Caco-2 (cell line): ENCODE measurements around the gene IGFL4. TPM values are rescaled to one million over a fixed set of nuclear protein-coding genes. Genes with fewer than 3 reads are reported as not detected.

Experiments used
- BruUV-seq: library from RNA; stranded (reverse); fragments of 400-500 nt; replicated peaks from 2 replicates; lab custom pipeline; 2021; lab: Mats Ljungman, UMichigan
- CTCF ChIA-PET: fragments of 300-600 bp; sonication (Branson Sonifier 250); formaldehyde crosslinking; loops from one replicate; lab custom pipeline; 2022; ENCODE audit warnings: antibody characterized with exemption; lab: Charles Lee
- POLR2A ChIA-PET: fragments of 300-600 bp; sonication (Branson Sonifier 250); formaldehyde crosslinking; loops from one replicate; lab custom pipeline; 2022; ENCODE audit warnings: antibody characterized with exemption; lab: Charles Lee
- DNase-seq, 2 experiments: peaks; one replicate each; pipeline versions ENCODE4 v3.0.0 to v3.0.0-alpha.2; 2020 to 2022
- H3K27me3 ChIP-seq: replicated peaks from 2 replicates; pipeline ENCODE4 v1.6.0; 2011; ENCODE audit warnings: low read length; ENCODE audit not compliant: control insufficient read depth, insufficient read depth
- H3K36me3 ChIP-seq: 2 replicates; pipeline ENCODE4 v1.5.1; 2011; ENCODE audit warnings: low read length; ENCODE audit not compliant: control insufficient read depth, insufficient read depth
- H3K4me1 ChIP-seq: fragments of 250-450 bp; sonication (Bioruptor Pico); 2 replicates; pipeline ENCODE4 v1.5.1; 2020; ENCODE audit warnings: mild to moderate bottlenecking
- H3K4me3 ChIP-seq: 2 replicates; pipeline ENCODE4 v1.5.1; 2011; ENCODE audit warnings: low read depth, mild to moderate bottlenecking, control low read depth, low read length
- H3K9me3 ChIP-seq: fragments of 250-450 bp; sonication (Bioruptor Pico); 2 replicates; pipeline ENCODE4 v1.5.1; 2020; ENCODE audit warnings: mild to moderate bottlenecking, moderate library complexity
- H3K27ac Mint-ChIP-seq: one replicate; pipeline ENCODE4 v1.8.0; 2022; ENCODE audit warnings: mixed read lengths; ENCODE audit not compliant: unreplicated experiment
- H3K27me3 Mint-ChIP-seq: one replicate; pipeline ENCODE4 v1.8.0; 2022; ENCODE audit warnings: mixed read lengths; ENCODE audit not compliant: insufficient read depth, unreplicated experiment
- H3K36me3 Mint-ChIP-seq: one replicate; pipeline ENCODE4 v1.8.0; 2022; ENCODE audit warnings: mild to moderate bottlenecking, mixed read lengths; ENCODE audit not compliant: insufficient read depth, unreplicated experiment
- H3K4me1 Mint-ChIP-seq: one replicate; pipeline ENCODE4 v1.8.0; 2022; ENCODE audit warnings: low read depth, mixed read lengths; ENCODE audit not compliant: unreplicated experiment
- H3K4me3 Mint-ChIP-seq: one replicate; pipeline ENCODE4 v1.8.0; 2022; ENCODE audit warnings: mild to moderate bottlenecking, moderate library complexity, mixed read lengths; ENCODE audit not compliant: unreplicated experiment
- H3K9me3 Mint-ChIP-seq: one replicate; pipeline ENCODE4 v1.8.0; 2022; ENCODE audit warnings: mixed read lengths; ENCODE audit not compliant: unreplicated experiment
- intact Hi-C: fragments of 100-400 bp; cut with micrococcal nuclease; formaldehyde crosslinking; loops from one replicate; pipeline ENCODE4 v1.10.0; 2022; ENCODE audit not compliant: unreplicated experiment
- microRNA-seq: library from miRNA; unstranded; fragments of <30 nt; microRNA quantifications from one replicate; pipeline ENCODE4 v1.2.0, GENCODE V29; 2022
- total RNA-seq: library from RNA; stranded (reverse); gene quantifications from 2 replicates; pipeline ENCODE4 v1.2.3, GENCODE V29; 2022
- TF ChIP-seq, protein P1 (sequence below), 2 experiments: fragments of 200-600 bp in 1 of 2; IDR thresholded peaks; 1 replicate in 1 of 2; 2 replicates in 1 of 2; pipeline versions ENCODE4 v1.5.1 to v1.8.0; 2011 to 2022; ENCODE audit warnings: antibody characterized with exemption in 1 of 2, control low read depth in 1 of 2, inconsistent platforms in 1 of 2, low read depth in 1 of 2, low read length in 1 of 2, mild to moderate bottlenecking in 1 of 2, moderate library complexity in 1 of 2; ENCODE audit not compliant: insufficient read depth in 1 of 2, severe bottlenecking in 1 of 2, unreplicated experiment in 1 of 2

IGFL4 gene
- total RNA-seq, 1 experiment from 2014 or later: 4.4 TPM

DNA sequence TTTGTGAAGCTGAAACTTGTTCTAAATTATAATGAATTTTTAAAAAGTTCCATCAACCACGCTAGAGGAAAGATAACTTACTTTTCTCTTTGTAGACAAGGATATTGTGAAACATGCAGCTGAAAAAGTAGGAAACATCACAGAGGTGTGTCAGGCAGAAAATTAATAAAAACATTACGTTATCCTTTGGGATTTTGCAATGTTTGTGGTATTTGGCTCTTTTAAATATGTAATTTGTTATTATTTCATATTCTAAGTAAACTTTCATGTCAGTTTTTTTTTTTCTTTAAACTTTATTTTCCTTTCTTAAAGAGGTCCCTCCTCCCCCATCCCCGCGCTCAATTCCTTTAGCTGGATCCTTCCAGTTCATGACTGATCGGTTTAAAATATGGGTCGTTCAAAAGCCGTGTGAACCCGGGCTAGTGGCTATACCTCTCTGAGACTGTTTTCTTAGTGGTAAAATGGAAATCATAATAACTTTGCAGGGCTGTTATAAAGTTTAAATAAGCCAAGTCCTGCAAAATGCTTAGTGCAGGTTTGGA lies 46.3 kb downstream of the IGFL4 start:
- no TSS peak for BruUV-seq
- Histone ChIP-seq H3K9me3 (no peaks in the 10 kb centered on the region), H3K27me3 (no peaks in the 10 kb centered on the region), H3K36me3 (no peaks in the 10 kb centered on the region), H3K4me1 (no peaks in the 10 kb centered on the region), H3K4me3 (peak overlapping the region; percentile 46)
- H3K27ac Mint-ChIP-seq: no peak overlapping the region
- ChIA-PET POLR2A (interaction anchor here (0.5 to 1.0 kb wide), 9 partner anchors 11 to 410 kb away, joined by 3 to 10 read pairs (median 3); partner anchors contain the start of gene MYPOP), CTCF (interaction anchor here (0.9 to 1.6 kb wide), 10 partner anchors 20 to 286 kb away, joined by 3 to 6 read pairs (median 4); partner anchors contain the start of genes NOVA2 and SYMPK)
- H3K27me3 Mint-ChIP-seq: peaks cover 7% of the 10 kb centered on the region
- DNase-seq: no peak
- peaks cover 5% of the 10 kb centered on the region for H3K4me1 Mint-ChIP-seq
- TF ChIP-seq, protein P1, sequence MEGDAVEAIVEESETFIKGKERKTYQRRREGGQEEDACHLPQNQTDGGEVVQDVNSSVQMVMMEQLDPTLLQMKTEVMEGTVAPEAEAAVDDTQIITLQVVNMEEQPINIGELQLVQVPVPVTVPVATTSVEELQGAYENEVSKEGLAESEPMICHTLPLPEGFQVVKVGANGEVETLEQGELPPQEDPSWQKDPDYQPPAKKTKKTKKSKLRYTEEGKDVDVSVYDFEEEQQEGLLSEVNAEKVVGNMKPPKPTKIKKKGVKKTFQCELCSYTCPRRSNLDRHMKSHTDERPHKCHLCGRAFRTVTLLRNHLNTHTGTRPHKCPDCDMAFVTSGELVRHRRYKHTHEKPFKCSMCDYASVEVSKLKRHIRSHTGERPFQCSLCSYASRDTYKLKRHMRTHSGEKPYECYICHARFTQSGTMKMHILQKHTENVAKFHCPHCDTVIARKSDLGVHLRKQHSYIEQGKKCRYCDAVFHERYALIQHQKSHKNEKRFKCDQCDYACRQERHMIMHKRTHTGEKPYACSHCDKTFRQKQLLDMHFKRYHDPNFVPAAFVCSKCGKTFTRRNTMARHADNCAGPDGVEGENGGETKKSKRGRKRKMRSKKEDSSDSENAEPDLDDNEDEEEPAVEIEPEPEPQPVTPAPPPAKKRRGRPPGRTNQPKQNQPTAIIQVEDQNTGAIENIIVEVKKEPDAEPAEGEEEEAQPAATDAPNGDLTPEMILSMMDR (IDR thresholded peaks at IDR 0.05; ENCODE audit: insufficient read depth in 1 of 2, low read depth in 1 of 2, low read length in 1 of 2, severe bottlenecking in 1 of 2, unreplicated experiment in 1 of 2): no peak
- H3K36me3 Mint-ChIP-seq: no peaks in the 10 kb centered on the region
- H3K4me3 Mint-ChIP-seq: no peak overlapping the region
- H3K9me3 Mint-ChIP-seq: no peaks in the 10 kb centered on the region
- intact Hi-C loops: no loop called here

- no peak for DNase-seq
- intact Hi-C loops: no loop called here
- no peaks in the 10 kb centered on the region for H3K4me1 ChIP-seq
- TF ChIP-seq, protein P1 (IDR thresholded peaks at IDR 0.05; ENCODE audit: insufficient read depth in 1 of 2, low read depth in 1 of 2, low read length in 1 of 2, severe bottlenecking in 1 of 2, unreplicated experiment in 1 of 2): no peak
- H3K9me3 ChIP-seq: no peaks in the 10 kb centered on the region
- H3K27me3 ChIP-seq: no peaks in the 10 kb centered on the region
- ChIA-PET POLR2A (no interaction called here), CTCF (no interaction called here)
- H3K4me1 Mint-ChIP-seq: no peaks in the 10 kb centered on the region
- H3K27ac Mint-ChIP-seq: no peak overlapping the region
- H3K36me3 Mint-ChIP-seq: no peaks in the 10 kb centered on the region
- no peaks in the 10 kb centered on the region for H3K9me3 Mint-ChIP-seq
- H3K4me3 ChIP-seq: no peak overlapping the region
- H3K4me3 Mint-ChIP-seq: no peak overlapping the region
- H3K36me3 ChIP-seq: no peaks in the 10 kb centered on the region
- BruUV-seq: no TSS peak
- H3K27me3 Mint-ChIP-seq: peaks cover 10% of the 10 kb centered on the region
These were observed 50.6 kb downstream of the IGFL4 start for GRCh38 chr19:45990113-45990728.

Small RNA genes lying within 50 kb of the gene (microRNA-seq; reads per million reads assigned to microRNA genes)
- gene MIR769: 171 reads per million, percentile 75 among the genes with 10 or more reads in this experiment

Other genes starting within 250 kb of the IGFL4 start
- 72.4 and 76.3 TPM in 2 replicates for gene DMWD, start 248.2 kb downstream of the IGFL4 start, total RNA-seq
- gene RSPH6A, start 225.7 kb downstream of the IGFL4 start, total RNA-seq: 0.23 and 0.30 TPM in 2 replicates
- gene SYMPK, start 177.9 kb downstream of the IGFL4 start, total RNA-seq: 81.8 and 85.0 TPM in 2 replicates
- 15.3 and 19.0 TPM in 2 replicates for gene FOXA3, start 176.7 kb downstream of the IGFL4 start, total RNA-seq
- gene IRF2BP1, start 154.9 kb downstream of the IGFL4 start, total RNA-seq: 27.6 and 29.2 TPM in 2 replicates
- 15.8 and 18.1 TPM in 2 replicates for gene MYPOP, start 138.4 kb downstream of the IGFL4 start, total RNA-seq
- not detected in 2 replicates for gene NANOS2, start 126.2 kb downstream of the IGFL4 start, total RNA-seq
- 0.05 TPM in 1 of 2 replicates, not detected in the other for gene NOVA2, start 67.1 kb downstream of the IGFL4 start, total RNA-seq
- gene CCDC61, start 45.5 kb downstream of the IGFL4 start, total RNA-seq: 17.1 and 21.1 TPM in 2 replicates
- gene PGLYRP1, start 17.9 kb downstream of the IGFL4 start, total RNA-seq: not detected in 2 replicates
- 0.53 TPM in 1 of 2 replicates, not detected in the other for gene IGFL3, start 83.7 kb upstream of the IGFL4 start, total RNA-seq
- 57.7 and 64.7 TPM in 2 replicates for gene IGFL2, start 107.2 kb upstream of the IGFL4 start, total RNA-seq
- not detected in 2 replicates for gene IGFL1, start 188.7 kb upstream of the IGFL4 start, total RNA-seq